ENCODE measurements around the gene RBM44. TPM values are rescaled to one million over a fixed set of nuclear protein-coding genes. Genes with fewer than 3 reads are reported as not detected.
"Not testable (repeated sequence)": the region's sequence is repeated elsewhere in the genome, so short reads cannot be mapped to it uniquely, and the experiment has no call there.

Gene RBM44
- total RNA-seq, 2 experiments from 2014 or later = 2.8 to 2.9 TPM

GRCh38 chr2:237835372-237835771 is 36.8 kb downstream of the RBM44 start:
- POLR2A ChIA-PET = no interaction called here

GRCh38 chr2:237841051-237841450 is 42.5 kb downstream of the RBM44 start:
- Histone ChIP-seq H3K9me3 (ENCODE audit: control insufficient read depth in 1 of 2, insufficient read depth in 1 of 2, low read length in 2 of 2) (no peaks in the 10 kb centered on the region), H3K4me1 (ENCODE audit: insufficient read depth, low read length) (no peaks in the 10 kb centered on the region), H3K4me3 (ENCODE audit: low read length) (no peak overlapping the region), H3K27ac (ENCODE audit: low read depth in 1 of 2, low read length in 2 of 2) (no peak overlapping the region), H3K36me3 (ENCODE audit: insufficient read depth, low read length) (no peaks in the 10 kb centered on the region), H3K27me3 (ENCODE audit: control insufficient read depth in 1 of 2, insufficient read depth in 2 of 2, low read length in 2 of 2) (no peaks in the 10 kb centered on the region)
- Mint-ChIP-seq H3K4me3 (no peak overlapping the region), H3K27ac (no peak overlapping the region), H3K27me3 (no peaks in the 10 kb centered on the region), H3K9me3 (peaks cover 2% of the 10 kb centered on the region), H3K36me3 (ENCODE audit: low read depth) (no peaks in the 10 kb centered on the region), H3K4me1 (ENCODE audit: low read depth) (no peaks in the 10 kb centered on the region)
- CTCF ChIA-PET = no interaction called here
- no peak for DNase-seq
- ATAC-seq (ENCODE audit: poor library complexity) = no peak
- TF ChIP-seq CTCF (IDR thresholded peaks at IDR 0.05) = no peak
- POLR2A ChIA-PET = no interaction called here
- intact Hi-C loops (cut with DNase I, micrococcal nuclease) = no loop called here

More at GRCh38 chr2:237835372-237835771, 36.8 kb downstream of the RBM44 start:
- no peak for ATAC-seq (ENCODE audit: poor library complexity)
- Histone ChIP-seq H3K36me3 (ENCODE audit: insufficient read depth, low read length) (no peaks in the 10 kb centered on the region), H3K4me3 (ENCODE audit: low read length) (no peak overlapping the region), H3K4me1 (ENCODE audit: insufficient read depth, low read length) (no peaks in the 10 kb centered on the region), H3K27ac (ENCODE audit: low read depth in 1 of 2, low read length in 2 of 2) (no peak overlapping the region), H3K27me3 (ENCODE audit: control insufficient read depth in 1 of 2, insufficient read depth in 2 of 2, low read length in 2 of 2) (no peaks in the 10 kb centered on the region), H3K9me3 (ENCODE audit: control insufficient read depth in 1 of 2, insufficient read depth in 1 of 2, low read length in 2 of 2) (no peaks in the 10 kb centered on the region)
- no peak for DNase-seq
- Mint-ChIP-seq H3K27me3 (no peaks in the 10 kb centered on the region), H3K4me1 (ENCODE audit: low read depth) (no peaks in the 10 kb centered on the region), H3K36me3 (ENCODE audit: low read depth) (no peaks in the 10 kb centered on the region), H3K4me3 (no peak overlapping the region), H3K9me3 (no peaks in the 10 kb centered on the region), H3K27ac (no peak overlapping the region)
- intact Hi-C loops (cut with DNase I, micrococcal nuclease) = no loop called here
- TF ChIP-seq CTCF (IDR thresholded peaks at IDR 0.05) = no peak
- CTCF ChIA-PET = no interaction called here

GRCh38 chr2:237848940-237849339 is 50.4 kb downstream of the RBM44 start:
- intact Hi-C loops (cut with DNase I, micrococcal nuclease); ATAC-seq (ENCODE audit: poor library complexity): not testable (repeated sequence)

GRCh38 chr2:237854295-237854694 is 55.7 kb downstream of the RBM44 start:
- peaks cover 5% of the 10 kb centered on the region for H3K4me1 Mint-ChIP-seq (ENCODE audit: low read depth)
- H3K4me1 ChIP-seq (ENCODE audit: insufficient read depth, low read length) = peaks cover 13% of the 10 kb centered on the region
- ChIA-PET POLR2A (no interaction called here), CTCF (no interaction called here)
- peaks cover 0 to 1% of the 10 kb centered on the region in 2 experiments for H3K9me3 ChIP-seq (ENCODE audit: control insufficient read depth in 1 of 2, insufficient read depth in 1 of 2, low read length in 2 of 2)
- no peaks in the 10 kb centered on the region for H3K36me3 ChIP-seq (ENCODE audit: insufficient read depth, low read length)
- no peak overlapping the region for H3K4me3 Mint-ChIP-seq
- intact Hi-C loops (cut with DNase I, micrococcal nuclease) = no loop called here
- no peak overlapping the region for H3K4me3 ChIP-seq (ENCODE audit: low read length)
- H3K27ac Mint-ChIP-seq = no peak overlapping the region
- no peaks in the 10 kb centered on the region for H3K36me3 Mint-ChIP-seq (ENCODE audit: low read depth)
- ATAC-seq (ENCODE audit: poor library complexity) (no peak), DNase-seq (no peak)
- peaks cover 7 to 17% of the 10 kb centered on the region in 2 experiments for H3K27me3 ChIP-seq (ENCODE audit: control insufficient read depth in 1 of 2, insufficient read depth in 2 of 2, low read length in 2 of 2)
- peaks cover 14% of the 10 kb centered on the region for H3K27me3 Mint-ChIP-seq
- H3K27ac ChIP-seq (ENCODE audit: low read depth in 1 of 2, low read length in 2 of 2) = no peak overlapping the region
- no peak for TF ChIP-seq CTCF (IDR thresholded peaks at IDR 0.05)
- no peaks in the 10 kb centered on the region for H3K9me3 Mint-ChIP-seq

More at GRCh38 chr2:237848940-237849339, 50.4 kb downstream of the RBM44 start:
- DNase-seq; H3K4me1 ChIP-seq (ENCODE audit: insufficient read depth, low read length); H3K27ac Mint-ChIP-seq; H3K36me3 Mint-ChIP-seq (ENCODE audit: low read depth); POLR2A ChIA-PET; CTCF ChIA-PET; H3K27ac ChIP-seq (ENCODE audit: low read depth in 1 of 2, low read length in 2 of 2); H3K27me3 ChIP-seq (ENCODE audit: control insufficient read depth in 1 of 2, insufficient read depth in 2 of 2, low read length in 2 of 2); H3K27me3 Mint-ChIP-seq; H3K9me3 ChIP-seq (ENCODE audit: control insufficient read depth in 1 of 2, insufficient read depth in 1 of 2, low read length in 2 of 2); H3K4me1 Mint-ChIP-seq (ENCODE audit: low read depth); H3K36me3 ChIP-seq (ENCODE audit: insufficient read depth, low read length); H3K4me3 Mint-ChIP-seq; H3K9me3 Mint-ChIP-seq; H3K4me3 ChIP-seq (ENCODE audit: low read length): not testable (repeated sequence)
